ENCODE data around the gene HACD3.

DNA sequence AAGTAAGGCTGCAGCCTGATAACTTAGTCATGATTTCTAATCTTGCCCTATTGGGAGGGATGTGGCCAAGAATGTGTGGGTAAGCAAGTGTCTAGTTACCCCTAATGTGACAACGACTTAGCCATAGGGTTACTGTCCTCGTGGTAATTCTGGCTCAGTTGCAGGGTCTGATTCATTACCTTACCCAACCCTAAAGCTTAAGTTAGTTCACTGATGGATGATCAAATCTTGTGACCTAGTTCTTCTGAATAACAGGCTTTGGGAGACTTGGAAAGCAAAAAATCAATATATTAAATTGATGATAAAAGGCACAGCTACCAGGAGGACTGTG lies 82.3 kb downstream of the HACD3 start:
- TF ChIP-seq, protein P1, sequence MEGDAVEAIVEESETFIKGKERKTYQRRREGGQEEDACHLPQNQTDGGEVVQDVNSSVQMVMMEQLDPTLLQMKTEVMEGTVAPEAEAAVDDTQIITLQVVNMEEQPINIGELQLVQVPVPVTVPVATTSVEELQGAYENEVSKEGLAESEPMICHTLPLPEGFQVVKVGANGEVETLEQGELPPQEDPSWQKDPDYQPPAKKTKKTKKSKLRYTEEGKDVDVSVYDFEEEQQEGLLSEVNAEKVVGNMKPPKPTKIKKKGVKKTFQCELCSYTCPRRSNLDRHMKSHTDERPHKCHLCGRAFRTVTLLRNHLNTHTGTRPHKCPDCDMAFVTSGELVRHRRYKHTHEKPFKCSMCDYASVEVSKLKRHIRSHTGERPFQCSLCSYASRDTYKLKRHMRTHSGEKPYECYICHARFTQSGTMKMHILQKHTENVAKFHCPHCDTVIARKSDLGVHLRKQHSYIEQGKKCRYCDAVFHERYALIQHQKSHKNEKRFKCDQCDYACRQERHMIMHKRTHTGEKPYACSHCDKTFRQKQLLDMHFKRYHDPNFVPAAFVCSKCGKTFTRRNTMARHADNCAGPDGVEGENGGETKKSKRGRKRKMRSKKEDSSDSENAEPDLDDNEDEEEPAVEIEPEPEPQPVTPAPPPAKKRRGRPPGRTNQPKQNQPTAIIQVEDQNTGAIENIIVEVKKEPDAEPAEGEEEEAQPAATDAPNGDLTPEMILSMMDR (IDR thresholded peaks at IDR 0.05; ENCODE audit: low read depth, low read length, missing input control), result no peak
- TF ChIP-seq, protein P2, sequence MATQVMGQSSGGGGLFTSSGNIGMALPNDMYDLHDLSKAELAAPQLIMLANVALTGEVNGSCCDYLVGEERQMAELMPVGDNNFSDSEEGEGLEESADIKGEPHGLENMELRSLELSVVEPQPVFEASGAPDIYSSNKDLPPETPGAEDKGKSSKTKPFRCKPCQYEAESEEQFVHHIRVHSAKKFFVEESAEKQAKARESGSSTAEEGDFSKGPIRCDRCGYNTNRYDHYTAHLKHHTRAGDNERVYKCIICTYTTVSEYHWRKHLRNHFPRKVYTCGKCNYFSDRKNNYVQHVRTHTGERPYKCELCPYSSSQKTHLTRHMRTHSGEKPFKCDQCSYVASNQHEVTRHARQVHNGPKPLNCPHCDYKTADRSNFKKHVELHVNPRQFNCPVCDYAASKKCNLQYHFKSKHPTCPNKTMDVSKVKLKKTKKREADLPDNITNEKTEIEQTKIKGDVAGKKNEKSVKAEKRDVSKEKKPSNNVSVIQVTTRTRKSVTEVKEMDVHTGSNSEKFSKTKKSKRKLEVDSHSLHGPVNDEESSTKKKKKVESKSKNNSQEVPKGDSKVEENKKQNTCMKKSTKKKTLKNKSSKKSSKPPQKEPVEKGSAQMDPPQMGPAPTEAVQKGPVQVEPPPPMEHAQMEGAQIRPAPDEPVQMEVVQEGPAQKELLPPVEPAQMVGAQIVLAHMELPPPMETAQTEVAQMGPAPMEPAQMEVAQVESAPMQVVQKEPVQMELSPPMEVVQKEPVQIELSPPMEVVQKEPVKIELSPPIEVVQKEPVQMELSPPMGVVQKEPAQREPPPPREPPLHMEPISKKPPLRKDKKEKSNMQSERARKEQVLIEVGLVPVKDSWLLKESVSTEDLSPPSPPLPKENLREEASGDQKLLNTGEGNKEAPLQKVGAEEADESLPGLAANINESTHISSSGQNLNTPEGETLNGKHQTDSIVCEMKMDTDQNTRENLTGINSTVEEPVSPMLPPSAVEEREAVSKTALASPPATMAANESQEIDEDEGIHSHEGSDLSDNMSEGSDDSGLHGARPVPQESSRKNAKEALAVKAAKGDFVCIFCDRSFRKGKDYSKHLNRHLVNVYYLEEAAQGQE (IDR thresholded peaks at IDR 0.05), result no peak
- TF ChIP-seq SP1 (IDR thresholded peaks at IDR 0.05) (no peak), EGR1 (IDR thresholded peaks at IDR 0.05; ENCODE audit: low read depth in 2 of 2) (no peak), RAD21 (IDR thresholded peaks at IDR 0.05) (no peak), YY1 (IDR thresholded peaks at IDR 0.05) (no peak), TAF1 (conservative IDR thresholded peaks at IDR 0.05) (no peak), JUND (IDR thresholded peaks at IDR 0.05) (no peak), GABPA (IDR thresholded peaks at IDR 0.05 in 1 of 2, conservative IDR thresholded peaks at IDR 0.05 in 1 of 2) (no peak), HNF4A (conservative IDR thresholded peaks at IDR 0.05) (no peak), FOXA1 (IDR thresholded peaks at IDR 0.05) (no peak)
- TF ChIP-seq, protein P3, sequence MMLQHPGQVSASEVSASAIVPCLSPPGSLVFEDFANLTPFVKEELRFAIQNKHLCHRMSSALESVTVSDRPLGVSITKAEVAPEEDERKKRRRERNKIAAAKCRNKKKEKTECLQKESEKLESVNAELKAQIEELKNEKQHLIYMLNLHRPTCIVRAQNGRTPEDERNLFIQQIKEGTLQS (IDR thresholded peaks at IDR 0.05), result no peak
- TF ChIP-seq, protein P4, sequence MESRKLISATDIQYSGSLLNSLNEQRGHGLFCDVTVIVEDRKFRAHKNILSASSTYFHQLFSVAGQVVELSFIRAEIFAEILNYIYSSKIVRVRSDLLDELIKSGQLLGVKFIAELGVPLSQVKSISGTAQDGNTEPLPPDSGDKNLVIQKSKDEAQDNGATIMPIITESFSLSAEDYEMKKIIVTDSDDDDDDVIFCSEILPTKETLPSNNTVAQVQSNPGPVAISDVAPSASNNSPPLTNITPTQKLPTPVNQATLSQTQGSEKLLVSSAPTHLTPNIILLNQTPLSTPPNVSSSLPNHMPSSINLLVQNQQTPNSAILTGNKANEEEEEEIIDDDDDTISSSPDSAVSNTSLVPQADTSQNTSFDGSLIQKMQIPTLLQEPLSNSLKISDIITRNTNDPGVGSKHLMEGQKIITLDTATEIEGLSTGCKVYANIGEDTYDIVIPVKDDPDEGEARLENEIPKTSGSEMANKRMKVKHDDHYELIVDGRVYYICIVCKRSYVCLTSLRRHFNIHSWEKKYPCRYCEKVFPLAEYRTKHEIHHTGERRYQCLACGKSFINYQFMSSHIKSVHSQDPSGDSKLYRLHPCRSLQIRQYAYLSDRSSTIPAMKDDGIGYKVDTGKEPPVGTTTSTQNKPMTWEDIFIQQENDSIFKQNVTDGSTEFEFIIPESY (IDR thresholded peaks at IDR 0.05), result no peak
- TF ChIP-seq, protein P5, sequence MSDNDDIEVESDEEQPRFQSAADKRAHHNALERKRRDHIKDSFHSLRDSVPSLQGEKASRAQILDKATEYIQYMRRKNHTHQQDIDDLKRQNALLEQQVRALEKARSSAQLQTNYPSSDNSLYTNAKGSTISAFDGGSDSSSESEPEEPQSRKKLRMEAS (IDR thresholded peaks at IDR 0.05), result no peak
